Loucy (cell line): ENCODE data around the gene AGBL5.

Experiments used
- H2AFZ ChIP-seq: fragments of 200-600 bp; sonication (generic); 2 replicates; pipeline ENCODE4 v1.6.0; 2016; ENCODE audit warnings: antibody characterized with exemption, mild to moderate bottlenecking, low read length, moderate library complexity
- H3F3A ChIP-seq: fragments of 200-600 bp; 2 replicates; pipeline ENCODE4 v1.6.0; 2016; ENCODE audit warnings: antibody characterized with exemption, low read depth, mild to moderate bottlenecking
- H3K27me3 ChIP-seq: fragments of 200-600 bp; sonication (generic); 2 replicates; pipeline ENCODE4 v1.6.1; 2014; ENCODE audit warnings: low read length, mild to moderate bottlenecking; ENCODE audit not compliant: insufficient read depth, poor library complexity, severe bottlenecking
- H3K36me3 ChIP-seq: fragments of 200-600 bp; sonication (generic); 2 replicates; pipeline ENCODE4 v1.6.1; 2016; ENCODE audit warnings: low read length; ENCODE audit not compliant: insufficient read depth
- H3K4me1 ChIP-seq: fragments of 200-600 bp; sonication (generic); 2 replicates; pipeline ENCODE4 v1.5.1; 2014; ENCODE audit warnings: low read length, mild to moderate bottlenecking; ENCODE audit not compliant: insufficient read depth, poor library complexity, severe bottlenecking
- H3K4me2 ChIP-seq: fragments of 200-600 bp; sonication (generic); 2 replicates; pipeline ENCODE4 v1.6.0; 2014; ENCODE audit warnings: antibody characterized with exemption, low read length, low read depth, mild to moderate bottlenecking; ENCODE audit not compliant: poor library complexity, severe bottlenecking
- H3K4me3 ChIP-seq: fragments of 200-600 bp; sonication (generic); 2 replicates; pipeline ENCODE4 v1.5.1; 2014; ENCODE audit warnings: low read length, mild to moderate bottlenecking, mixed read lengths; ENCODE audit not compliant: poor library complexity, severe bottlenecking
- H3K79me2 ChIP-seq: fragments of 200-600 bp; sonication (generic); 2 replicates; pipeline ENCODE4 v1.6.1; 2014; ENCODE audit warnings: low read length; ENCODE audit not compliant: insufficient read depth
- H3K9ac ChIP-seq: fragments of 200-600 bp; sonication (generic); 2 replicates; pipeline ENCODE4 v1.6.0; 2014; ENCODE audit warnings: mild to moderate bottlenecking, low read depth, low read length, moderate library complexity; ENCODE audit not compliant: poor library complexity, severe bottlenecking
- H3K9me2 ChIP-seq: fragments of 200-600 bp; sonication (generic); replicated peaks from 2 replicates; pipeline ENCODE4 v1.6.1; 2016; ENCODE audit warnings: low read depth, low read length, mixed read lengths
- H3K9me3 ChIP-seq: fragments of 200-600 bp; sonication (generic); 2 replicates; pipeline ENCODE4 v1.6.1; 2014; ENCODE audit warnings: mild to moderate bottlenecking, antibody characterized with exemption, low read length, low read depth; ENCODE audit not compliant: insufficient read depth
- H4K20me1 ChIP-seq: fragments of 200-600 bp; sonication (generic); 2 replicates; pipeline ENCODE4 v1.6.0; 2014; ENCODE audit warnings: antibody characterized with exemption, low read length, mild to moderate bottlenecking; ENCODE audit not compliant: insufficient read depth, poor library complexity, severe bottlenecking
- EZH2phosphoT487 ChIP-seq: fragments of 200-600 bp; IDR thresholded peaks from 2 replicates; pipeline ENCODE4 v1.6.1; 2018; ENCODE audit warnings: antibody characterized with exemption, mild to moderate bottlenecking, moderate library complexity, borderline replicate concordance
- TF ChIP-seq, protein P1 (sequence below): fragments of 200-600 bp; sonication (generic); conservative IDR thresholded peaks from 2 replicates; pipeline ENCODE4 v1.5.1; 2014; ENCODE audit warnings: mild to moderate bottlenecking, antibody characterized with exemption, low read length

Gene AGBL5

DNA sequence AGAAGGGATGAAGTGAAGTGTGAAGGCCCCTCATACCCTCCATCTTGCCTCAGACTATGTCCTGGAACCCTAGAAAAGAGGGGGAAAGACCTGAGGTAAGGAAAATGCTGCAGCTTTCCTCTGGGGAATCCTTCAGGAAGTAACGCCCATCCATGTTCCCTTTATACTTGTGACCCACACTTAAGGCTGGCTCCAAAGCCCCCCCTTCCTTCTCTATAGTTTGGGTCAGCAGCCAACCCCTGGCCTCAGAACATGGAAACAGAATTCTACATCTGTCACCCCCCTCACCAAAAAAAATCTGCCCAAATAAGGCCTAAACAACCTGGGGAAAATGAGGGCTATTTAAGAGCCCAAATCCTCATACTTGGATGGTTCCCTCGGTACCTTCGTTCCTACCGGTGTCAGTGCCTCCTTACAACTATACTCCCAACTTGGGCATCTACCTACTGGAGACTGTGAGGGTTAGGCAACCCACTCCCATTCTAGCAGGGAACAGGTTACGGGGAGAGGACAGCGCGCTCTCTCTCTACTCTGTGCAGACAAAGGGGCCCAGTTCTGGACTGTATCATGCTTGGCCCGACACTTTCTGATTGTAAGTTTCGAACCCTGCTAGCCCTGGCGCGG is 19.3 kb downstream of the AGBL5 start:
- Histone ChIP-seq H2AFZ (peak overlapping the region; percentile 69; the same call in 1 of the 2 replicates), H4K20me1 (peaks cover 21% of the 10 kb centered on the region), H3K4me1 (peaks cover 49% of the 10 kb centered on the region), H3K9me3 (no peaks in the 10 kb centered on the region), H3K9ac (peak overlapping the region; percentile 95), H3K36me3 (no peaks in the 10 kb centered on the region), H3K9me2 (no peaks in the 10 kb centered on the region), H3K4me3 (peak overlapping the region; percentile 88), H3F3A (no peaks in the 10 kb centered on the region), H3K4me2 (peak overlapping the region; percentile 97), H3K79me2 (peaks cover 43% of the 10 kb centered on the region), H3K27me3 (no peaks in the 10 kb centered on the region)
- TF ChIP-seq, protein P1, sequence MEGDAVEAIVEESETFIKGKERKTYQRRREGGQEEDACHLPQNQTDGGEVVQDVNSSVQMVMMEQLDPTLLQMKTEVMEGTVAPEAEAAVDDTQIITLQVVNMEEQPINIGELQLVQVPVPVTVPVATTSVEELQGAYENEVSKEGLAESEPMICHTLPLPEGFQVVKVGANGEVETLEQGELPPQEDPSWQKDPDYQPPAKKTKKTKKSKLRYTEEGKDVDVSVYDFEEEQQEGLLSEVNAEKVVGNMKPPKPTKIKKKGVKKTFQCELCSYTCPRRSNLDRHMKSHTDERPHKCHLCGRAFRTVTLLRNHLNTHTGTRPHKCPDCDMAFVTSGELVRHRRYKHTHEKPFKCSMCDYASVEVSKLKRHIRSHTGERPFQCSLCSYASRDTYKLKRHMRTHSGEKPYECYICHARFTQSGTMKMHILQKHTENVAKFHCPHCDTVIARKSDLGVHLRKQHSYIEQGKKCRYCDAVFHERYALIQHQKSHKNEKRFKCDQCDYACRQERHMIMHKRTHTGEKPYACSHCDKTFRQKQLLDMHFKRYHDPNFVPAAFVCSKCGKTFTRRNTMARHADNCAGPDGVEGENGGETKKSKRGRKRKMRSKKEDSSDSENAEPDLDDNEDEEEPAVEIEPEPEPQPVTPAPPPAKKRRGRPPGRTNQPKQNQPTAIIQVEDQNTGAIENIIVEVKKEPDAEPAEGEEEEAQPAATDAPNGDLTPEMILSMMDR: no peak
- TF ChIP-seq EZH2phosphoT487: no peak

DNA sequence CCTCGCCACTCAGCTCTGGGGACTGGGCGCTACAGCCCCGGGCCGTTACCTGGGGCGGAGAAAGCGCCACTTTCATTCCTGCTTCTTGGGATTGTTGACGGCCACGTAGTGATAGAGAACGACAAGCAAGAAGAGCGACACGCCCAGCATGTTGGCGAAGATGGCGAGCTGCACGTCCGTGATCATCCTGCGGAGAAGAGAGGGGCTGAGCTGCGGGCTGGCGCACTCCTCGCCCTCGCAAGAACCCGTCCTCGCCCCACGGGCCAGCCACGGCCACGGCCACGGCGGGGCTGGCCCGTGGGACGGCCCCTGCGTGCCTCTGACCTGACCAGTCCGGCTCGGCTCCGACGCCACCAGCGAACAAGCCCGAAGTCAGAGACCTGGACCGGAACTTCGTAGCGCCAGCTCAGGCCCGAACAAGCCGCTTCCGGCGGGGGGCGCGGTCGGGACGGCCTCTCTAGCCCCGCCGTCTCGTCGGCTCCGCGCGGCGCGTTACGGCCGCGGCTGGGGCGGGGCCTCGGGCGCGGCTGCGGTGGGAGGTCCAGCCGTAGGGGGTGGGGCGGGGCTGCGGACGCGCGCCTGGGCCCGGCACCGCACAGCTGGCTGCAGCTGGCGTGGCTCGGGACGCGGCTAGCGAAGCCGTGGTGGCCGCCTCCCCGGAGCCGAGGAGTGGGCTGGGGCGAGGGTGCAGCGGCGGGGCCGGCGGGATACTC is 20.0 kb downstream of the AGBL5 start, which contains the start of gene OST4:
Gene OST4, minus strand, starts transcription at position 378 of the 713 bp plus-strand sequence.
- TF ChIP-seq EZH2phosphoT487: no peak
- TF ChIP-seq, protein P1: 0 out of 2 replicates have a peak, but pooled peaks have one; percentile 21
- Histone ChIP-seq H4K20me1 (peaks cover 21% of the 10 kb centered on the region), H3K4me1 (peaks cover 51% of the 10 kb centered on the region), H3K9me3 (no peaks in the 10 kb centered on the region), H3K79me2 (peaks cover 43% of the 10 kb centered on the region), H3K9ac (peak within 1 kb of the TSS; percentile 95), H3F3A (no peaks in the 10 kb centered on the region), H3K36me3 (no peaks in the 10 kb centered on the region), H3K9me2 (no peaks in the 10 kb centered on the region), H2AFZ (peak within 1 kb of the TSS; percentile 69), H3K4me3 (peak within 1 kb of the TSS; percentile 88), H3K4me2 (peak within 1 kb of the TSS; percentile 98), H3K27me3 (no peaks in the 10 kb centered on the region)

DNA sequence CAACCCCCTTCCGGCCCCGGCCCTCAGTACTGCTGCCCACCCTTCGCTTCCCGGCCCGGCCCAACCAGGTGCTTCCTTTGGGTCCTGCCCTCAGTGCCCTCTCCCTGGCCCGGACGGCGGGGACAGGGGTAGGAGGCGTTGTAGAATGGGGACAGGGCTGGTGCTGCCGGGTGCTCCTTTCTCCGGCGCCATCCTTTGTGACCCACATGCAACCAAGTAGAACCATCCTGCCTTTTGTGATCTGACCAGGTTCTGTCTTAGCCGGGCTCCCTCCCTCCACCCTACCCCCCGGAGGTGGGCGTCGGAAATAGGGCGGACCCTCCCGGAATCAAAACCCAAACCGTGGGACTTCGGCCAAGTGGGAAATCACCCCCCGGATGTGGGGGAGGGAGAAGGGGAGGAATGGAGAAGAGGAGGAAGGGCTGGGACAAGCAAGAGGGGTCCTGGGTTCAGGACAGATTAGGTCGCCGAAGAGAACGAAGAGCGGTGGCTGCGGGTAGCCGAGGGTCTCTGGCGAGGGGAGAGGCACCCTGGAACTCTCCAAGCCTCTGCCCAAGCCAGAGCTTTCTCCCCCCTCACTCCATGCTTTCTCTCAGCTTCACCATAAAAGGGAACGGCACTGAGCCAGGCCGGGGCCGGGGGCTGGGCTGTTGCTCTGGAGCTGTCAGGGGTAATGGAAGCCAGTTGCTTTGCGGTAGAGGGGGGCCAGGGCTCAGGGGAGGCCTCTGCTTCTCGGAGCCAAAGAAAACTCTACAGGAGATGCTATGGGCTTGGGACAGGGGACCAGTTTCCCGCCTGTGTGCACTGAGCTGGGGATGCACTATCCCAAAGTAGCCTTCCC is 20.7 kb downstream of the AGBL5 start:
- Histone ChIP-seq H3K79me2 (peaks cover 41% of the 10 kb centered on the region), H3K27me3 (no peaks in the 10 kb centered on the region), H3K4me2 (peak overlapping the region; percentile 98), H2AFZ (peak overlapping the region; percentile 57), H3K36me3 (no peaks in the 10 kb centered on the region), H3K4me3 (peak overlapping the region; percentile 88), H3K4me1 (peaks cover 51% of the 10 kb centered on the region), H3F3A (no peaks in the 10 kb centered on the region), H3K9me2 (no peaks in the 10 kb centered on the region), H3K9ac (peak overlapping the region; percentile 95), H3K9me3 (no peaks in the 10 kb centered on the region), H4K20me1 (peaks cover 21% of the 10 kb centered on the region)
- TF ChIP-seq, protein P1: no peak
- no peak for TF ChIP-seq EZH2phosphoT487
